NCI-H1694 treated with DMSO at 0.1 percent for 48 hours (cell line): ENCODE measurements around the gene FAM219A.
"Not testable (repeated sequence)": the region's sequence is repeated elsewhere in the genome, so short reads cannot be mapped to it uniquely, and the experiment has no call there.

Experiments used
- DNase-seq: peaks from one replicate; lab custom pipeline; 2025; lab: John Stamatoyannopoulos, UW

The FAM219A gene

GRCh38 chr9:34443533-34443932 lies 14.8 kb downstream of the FAM219A start:
- no peak for DNase-seq

DNA sequence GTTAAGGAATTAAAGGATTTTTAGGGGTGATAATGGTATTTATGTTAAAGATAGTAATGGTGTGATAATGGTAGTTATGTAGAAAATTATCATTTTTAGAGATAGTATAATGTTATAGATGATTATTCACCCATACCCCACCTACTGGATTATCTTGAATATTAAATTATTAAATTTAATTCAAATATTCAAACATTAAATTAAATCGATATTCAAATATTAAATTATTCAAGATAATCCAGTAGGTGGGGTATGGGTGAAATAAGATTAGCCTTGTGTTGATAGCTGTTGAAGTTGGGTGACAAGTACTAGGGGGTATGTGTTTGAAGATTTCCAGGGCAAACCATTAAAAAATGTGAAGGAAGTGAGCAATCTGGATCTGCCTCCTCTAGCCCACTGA lies 15.6 kb downstream of the FAM219A start:
- no peak for DNase-seq

DNA sequence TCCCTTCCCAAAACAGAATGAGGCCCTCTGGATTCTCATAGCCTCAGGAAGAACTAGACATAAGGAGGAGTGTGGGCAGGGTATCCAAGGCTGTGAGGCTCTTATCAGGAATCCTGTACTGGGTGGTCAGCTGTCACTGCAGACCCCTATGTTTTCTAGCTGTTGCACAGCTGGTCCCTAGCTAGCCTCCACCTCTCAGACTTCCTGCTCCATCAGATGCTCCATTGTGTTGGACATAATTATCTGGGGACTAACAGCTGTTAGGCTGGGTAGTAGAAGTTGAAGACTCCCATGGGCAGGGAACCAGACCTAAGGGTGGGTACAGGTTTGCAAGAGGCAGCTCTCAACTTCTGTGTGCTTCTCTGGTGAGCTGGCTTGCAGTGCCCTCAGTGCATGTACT lies 18.4 kb downstream of the FAM219A start:
- no peak for DNase-seq

DNA sequence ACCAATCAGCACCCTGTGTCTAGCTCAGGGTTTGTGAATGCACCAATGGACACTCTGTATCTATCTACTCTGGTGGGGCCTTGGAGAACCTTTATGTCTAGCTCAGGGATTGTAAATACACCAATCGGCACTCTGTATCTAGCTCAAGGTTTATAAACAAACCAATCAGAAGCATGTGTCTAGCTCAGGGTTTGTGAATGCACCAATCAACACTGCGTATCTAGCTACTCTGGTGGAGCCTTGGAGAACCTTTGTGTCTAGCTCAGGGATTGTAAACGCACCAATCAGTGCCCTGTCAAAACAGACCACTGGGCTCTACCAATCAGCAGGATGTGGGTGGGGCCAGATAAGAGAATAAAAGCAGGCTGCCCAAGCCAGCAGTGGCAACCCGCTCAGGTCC lies 19.9 kb downstream of the FAM219A start:
- not testable (repeated sequence) for DNase-seq

GRCh38 chr9:34437926-34438307 lies 20.5 kb downstream of the FAM219A start:
- DNase-seq: not testable (repeated sequence)

- DNase-seq: peak; percentile 88
Measured at GRCh38 chr9:34437006-34437925, 21.1 kb downstream of the FAM219A start.

- peak; percentile 58 for DNase-seq
Measured at GRCh38 chr9:34431667-34432066, 26.7 kb downstream of the FAM219A start.

DNA sequence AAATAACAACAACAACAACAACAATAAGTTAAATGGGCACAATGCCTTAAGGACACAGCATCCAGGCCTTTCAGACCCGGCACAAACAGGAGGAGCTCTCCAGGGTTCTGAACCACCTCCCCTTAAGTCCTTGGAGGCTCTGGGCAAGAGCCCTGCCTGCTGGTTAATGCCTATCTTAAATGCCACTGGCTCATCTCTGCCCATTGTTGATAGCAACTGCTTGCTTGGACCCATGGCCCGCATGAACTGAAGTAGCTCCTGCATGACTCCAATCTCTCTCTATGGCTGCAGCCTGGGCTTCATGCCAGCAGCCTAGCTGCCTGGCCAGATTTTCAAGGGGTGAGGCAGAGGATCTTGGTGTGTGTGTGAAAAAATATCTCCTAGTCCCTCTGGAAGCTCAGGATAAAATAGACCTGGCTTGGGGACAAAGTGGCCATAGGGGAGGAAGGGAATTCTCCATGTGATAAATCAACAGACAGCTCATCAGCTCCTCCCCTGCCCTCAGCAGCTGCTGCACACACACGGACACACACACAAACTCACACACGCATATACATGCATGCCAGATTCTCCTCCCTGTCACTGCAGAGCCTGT lies 27.4 kb downstream of the FAM219A start:
- peak; percentile 92 for DNase-seq

DNA sequence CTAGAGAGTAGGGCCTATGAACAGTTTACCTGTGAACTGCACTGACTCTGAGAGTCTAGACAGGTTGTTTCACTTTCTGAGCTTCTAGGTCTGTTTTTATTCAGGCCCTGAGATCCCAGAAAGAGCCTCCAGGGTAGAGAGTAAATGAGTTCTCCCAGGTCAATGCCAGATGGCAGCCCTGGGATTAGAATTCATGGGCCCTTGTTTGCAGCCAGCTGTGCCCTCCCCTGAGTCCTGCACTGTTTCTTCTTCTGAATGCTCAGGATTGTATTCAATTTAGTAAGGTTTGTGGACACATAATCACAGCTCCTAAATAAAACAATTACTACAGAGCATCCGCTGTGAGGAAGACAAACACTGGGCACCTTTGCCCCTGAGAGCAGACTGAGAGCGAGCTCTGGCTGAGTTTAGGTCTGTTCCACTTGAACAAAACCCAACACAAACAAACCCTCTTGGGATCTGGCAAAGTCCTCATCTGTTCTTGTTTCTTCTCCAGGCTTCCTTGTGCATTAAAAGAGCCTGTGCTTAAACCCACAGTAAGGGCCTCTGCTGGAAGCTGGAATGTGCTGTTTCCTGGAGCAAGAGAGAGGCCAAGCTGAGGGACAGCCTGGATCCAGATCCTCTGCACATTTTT lies 29.9 kb downstream of the FAM219A start:
- DNase-seq: peak; percentile 50

DNA sequence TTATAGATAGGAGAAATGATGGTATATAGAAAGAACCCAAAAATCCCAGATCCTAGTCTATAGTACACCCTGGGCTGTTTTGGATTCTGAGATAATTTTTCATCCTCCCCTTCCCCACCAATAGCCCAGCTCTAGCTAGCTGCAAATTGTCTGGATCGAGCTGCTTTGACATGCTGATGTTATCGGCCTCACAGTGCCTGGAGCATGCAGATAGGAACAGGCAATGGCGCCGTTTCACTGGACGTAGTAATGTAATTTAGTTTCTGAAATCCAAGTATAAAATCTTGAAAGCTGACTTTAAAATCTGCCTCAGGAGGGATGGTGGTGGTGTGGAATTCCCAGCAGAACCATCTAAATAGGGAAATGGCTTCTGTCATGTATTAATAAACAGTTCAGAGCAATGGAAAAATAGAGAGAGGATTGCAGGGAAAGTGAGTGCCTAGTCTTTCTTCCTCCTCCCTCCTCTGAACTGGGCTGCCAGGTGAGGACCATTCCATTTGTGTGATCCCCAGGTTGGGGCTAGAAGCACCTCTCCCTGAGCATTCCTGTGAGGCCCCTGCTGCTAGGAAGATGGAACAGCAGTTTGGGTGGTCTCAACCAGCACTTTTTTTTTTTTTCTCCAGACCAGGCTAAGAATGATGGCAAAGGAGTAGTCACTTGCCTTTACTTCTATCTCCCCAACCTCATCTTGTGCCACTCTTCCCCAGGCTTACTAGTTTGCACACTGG lies 31.9 kb downstream of the FAM219A start:
- no peak for DNase-seq

- DNase-seq: no peak
Measured at GRCh38 chr9:34419716-34420504, 38.5 kb downstream of the FAM219A start.

- DNase-seq: no peak
Measured at GRCh38 chr9:34417734-34418133, 40.6 kb downstream of the FAM219A start.

GRCh38 chr9:34413231-34413852 lies 45.0 kb downstream of the FAM219A start:
- no peak for DNase-seq

- no peak for DNase-seq
Measured at GRCh38 chr9:34412336-34412735, 46.0 kb downstream of the FAM219A start.

- no peak for DNase-seq
Measured at GRCh38 chr9:34409154-34409553, 49.2 kb downstream of the FAM219A start.

- no peak for DNase-seq
Measured at GRCh38 chr9:34408173-34408572, 50.2 kb downstream of the FAM219A start.

- DNase-seq: no peak
Measured at GRCh38 chr9:34406219-34406618, 52.2 kb downstream of the FAM219A start.

- no peak for DNase-seq
Measured at GRCh38 chr9:34405719-34406118, 52.7 kb downstream of the FAM219A start.

DNA sequence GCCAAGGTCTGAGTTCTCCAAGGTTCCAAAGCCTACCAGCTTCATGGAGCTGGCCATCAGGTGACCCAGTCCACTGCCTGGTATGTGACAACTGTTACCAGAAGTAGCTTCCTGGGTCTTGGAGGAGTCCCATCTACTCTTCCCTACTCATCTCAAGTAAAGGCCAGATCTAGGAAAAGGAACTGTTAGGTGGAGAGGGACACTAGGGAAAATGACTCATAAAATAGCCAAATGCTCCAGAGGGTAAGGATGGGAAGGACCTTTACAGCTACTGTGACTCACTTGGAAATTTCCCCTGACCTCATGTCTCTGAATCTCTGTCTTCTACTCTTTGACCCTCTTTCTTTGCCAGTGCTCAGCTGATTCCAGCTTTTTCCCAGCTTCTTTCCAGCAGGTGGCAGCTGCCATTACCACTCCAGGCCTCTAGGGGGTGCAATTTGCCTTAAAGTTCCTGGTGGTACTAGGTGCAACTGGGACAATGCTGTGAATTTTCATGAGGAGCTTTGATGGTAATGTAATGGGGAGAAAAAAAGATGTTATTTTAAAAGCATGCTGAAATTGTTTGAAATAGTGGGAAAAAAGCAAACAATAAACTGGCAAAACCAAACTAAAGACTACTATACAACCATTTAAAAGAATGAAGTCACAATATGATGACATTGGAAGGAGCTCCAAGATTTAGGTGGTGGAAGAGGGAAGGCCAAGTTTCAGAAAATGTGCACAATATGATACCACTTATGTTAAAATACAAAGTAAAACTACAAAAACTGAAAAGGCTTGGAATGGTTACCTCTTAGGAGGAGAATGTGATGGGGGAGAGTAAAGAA lies 54.6 kb downstream of the FAM219A start:
- DNase-seq: peak; percentile 65
